ENCODE measurements around the gene TMEM263.
A peak's percentile ranks its signal among the peaks of the same experiment; 100 is the strongest.

Gene TMEM263

DNA sequence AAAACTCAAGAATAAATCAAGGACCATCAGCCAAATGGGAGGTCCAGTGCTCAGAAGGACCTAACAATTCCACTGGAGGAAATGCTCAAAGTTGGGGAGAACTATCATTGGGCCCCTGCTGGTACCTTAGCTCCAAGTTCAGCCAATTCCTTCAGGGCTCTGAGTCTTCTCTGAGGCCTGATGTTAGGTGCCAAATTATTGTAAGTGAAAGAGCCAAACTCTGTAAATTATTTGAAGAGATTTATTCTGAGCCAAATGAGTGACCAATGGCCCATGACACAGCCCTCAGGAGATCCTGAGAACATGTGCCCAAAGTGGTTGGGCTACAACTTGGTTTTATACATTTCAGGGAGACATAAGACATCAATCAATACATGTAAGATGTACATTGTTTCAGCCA is 8.2 kb upstream of the TMEM263 start:
- DNase-seq (ENCODE audit: low spot score) = no peak

DNA sequence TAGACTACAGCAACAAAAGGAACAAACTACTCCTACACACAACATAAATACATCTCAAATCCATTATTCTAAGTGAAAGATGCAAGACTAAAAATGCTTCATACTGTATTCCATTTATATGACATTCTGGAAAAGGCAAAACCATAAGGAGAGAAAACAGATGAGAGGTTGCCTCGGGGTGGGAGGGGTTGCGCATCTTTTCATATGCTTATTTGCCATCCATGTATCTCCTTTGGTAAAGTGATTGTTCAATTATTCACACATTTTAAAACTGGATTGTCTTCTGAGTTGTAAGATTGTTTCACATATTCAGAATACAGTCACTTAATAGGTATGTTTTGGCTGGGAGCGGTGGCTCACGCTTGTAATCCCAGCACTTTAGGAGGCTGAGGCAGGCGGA is 5.1 kb upstream of the TMEM263 start:
- DNase-seq (ENCODE audit: low spot score) = no peak

DNA sequence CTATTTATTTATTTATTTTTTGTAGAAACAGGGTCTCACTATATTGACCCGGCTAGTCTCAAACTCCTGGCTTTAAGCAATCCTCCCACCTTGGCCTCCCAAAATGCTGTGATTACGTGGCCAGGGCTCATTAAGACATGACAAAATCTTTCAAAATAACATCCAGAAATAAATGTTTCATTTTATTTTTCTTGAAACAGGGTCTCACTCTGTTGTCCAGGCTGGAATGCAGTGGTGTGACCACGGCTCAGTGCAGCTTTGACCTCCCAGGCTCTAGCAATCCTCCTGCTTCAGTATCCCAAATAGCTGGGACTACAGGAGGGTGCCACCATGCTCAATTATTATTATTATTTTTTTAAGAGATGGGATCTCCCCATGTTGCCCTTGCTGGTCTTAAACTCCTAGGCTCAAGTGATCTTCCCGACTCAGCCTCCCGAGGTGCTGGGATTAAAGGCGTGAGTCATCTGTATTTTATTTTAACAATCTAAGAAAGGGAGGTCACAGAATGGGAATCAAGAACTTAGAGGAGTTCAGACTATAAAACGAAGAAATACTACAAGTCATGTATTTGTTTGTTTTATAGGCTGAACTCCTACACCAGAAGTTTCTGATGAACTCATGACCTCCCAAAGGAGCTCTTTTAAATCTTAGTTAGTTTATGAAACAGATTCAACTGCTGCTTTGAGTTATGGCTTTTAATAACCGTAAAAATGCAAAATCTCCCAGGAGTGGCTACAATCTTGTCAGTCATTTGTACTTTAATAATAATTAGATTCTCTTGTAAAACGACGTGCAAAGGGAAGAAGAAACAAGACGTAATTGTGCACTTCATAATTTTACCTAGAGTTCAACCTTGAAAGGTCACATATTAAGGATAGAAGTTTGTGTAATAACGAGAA is 2.1 kb upstream of the TMEM263 start:
- DNase-seq (ENCODE audit: low spot score) = no peak

DNA sequence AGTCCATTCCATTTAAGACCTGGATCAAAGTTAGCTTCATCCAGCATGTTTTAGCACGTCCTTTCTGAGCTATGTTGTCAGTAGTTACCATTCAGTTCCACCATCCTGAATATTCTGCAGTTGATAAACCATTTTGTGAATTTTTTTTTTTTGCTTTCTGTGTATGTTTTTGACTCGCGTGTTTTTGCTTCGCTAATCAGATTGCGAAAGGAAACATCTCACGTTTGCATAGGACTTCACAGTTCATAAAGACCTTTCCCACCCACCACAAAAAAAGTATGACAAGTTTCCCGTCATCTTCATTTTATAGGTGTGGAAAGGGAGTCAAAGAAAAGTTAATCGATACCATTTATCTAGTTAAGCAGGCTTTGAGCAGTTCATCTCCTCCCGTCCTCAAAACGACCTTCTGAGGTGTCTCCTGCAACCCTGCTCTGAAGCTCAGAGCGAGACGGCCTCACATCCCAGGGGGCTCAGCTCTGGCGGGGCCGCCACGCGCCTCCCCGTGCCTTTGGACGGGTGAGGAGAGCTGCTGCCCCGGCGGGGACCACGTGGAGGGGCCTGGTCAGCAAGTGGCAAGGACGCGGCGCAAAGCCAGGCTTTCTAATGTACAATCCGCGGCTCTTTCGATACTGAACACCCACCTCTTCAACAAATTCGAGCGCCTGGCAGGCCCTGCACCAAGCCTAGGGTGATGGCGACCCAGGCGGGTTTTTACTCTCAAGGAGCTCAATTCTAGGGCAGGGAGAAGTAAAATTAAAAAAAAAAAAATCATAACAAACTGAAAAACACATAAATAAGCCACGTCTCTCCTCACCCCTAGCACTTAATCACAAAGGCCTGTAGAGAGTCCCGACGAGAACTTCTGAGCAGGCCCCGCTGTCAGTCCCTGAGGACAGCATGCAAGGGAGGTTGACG is 988 bp upstream of the TMEM263 start:
- peak; percentile 12 for DNase-seq (ENCODE audit: low spot score)

DNA sequence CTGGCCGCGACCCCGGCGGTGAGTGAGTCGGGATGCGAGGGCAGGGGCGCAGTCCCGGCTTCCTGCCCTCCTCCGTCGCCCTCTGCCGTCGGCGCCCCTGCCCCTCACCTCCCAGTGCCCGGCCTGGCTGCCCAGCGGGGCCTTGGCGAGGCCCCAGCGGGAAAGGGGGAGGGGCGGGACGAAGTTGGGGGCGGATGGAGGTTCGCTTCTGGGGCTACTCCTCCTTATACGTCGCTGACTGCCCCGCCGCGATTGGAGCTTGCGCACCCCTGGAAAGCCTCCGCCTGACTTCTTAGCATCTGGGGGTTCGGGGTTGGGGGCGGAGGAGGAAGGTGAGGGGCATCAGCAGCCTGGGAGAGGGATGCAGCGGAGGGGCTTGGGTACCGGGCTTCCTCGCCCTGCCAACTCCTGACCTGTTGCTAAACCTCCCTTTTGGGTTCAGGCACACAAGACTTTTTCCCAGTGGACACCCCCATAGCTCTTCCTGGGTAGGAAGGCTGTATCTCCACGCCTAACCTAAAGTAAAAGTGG is 406 bp downstream of the TMEM263 start:
- peak; percentile 61 for DNase-seq (ENCODE audit: low spot score)

DNA sequence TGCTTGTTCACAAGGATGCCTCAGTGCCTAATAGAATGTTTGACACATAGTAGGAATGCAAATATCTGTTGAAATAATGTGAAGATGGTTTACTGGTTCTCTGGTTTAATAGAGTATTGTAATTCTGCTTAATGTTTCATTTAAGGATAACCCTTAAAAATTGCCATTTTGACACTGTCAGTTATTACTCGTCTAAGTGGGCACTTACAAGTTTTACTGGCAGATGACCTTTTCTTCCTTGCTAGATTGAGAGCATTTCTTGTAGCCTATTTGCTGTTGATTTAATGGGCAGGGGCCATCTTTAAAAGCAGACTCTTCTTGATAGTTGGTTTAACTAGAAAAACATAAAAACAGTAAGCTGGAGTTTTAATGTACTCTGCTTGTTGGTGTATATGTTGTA is 1.9 kb downstream of the TMEM263 start:
- no peak for DNase-seq (ENCODE audit: low spot score)

DNA sequence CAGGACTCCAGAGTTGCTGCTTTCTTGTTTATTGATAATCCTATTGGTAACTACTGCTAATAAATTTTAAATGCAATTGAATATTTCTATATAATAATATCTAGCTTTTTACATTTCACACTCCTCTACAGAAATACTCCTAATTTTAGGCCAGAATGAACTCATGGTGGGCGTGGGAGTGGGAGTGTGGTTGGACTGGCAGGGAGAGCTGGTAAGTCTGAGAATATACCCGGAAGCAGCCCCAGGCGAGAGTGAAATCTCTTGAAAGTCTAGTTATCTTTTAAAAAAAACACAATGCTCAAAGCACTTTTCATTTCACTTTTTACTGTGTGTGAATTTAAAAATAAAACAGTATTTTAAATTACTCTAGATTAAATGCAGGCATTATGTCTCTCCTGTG is 4.7 kb downstream of the TMEM263 start:
- no peak for DNase-seq (ENCODE audit: low spot score)

DNA sequence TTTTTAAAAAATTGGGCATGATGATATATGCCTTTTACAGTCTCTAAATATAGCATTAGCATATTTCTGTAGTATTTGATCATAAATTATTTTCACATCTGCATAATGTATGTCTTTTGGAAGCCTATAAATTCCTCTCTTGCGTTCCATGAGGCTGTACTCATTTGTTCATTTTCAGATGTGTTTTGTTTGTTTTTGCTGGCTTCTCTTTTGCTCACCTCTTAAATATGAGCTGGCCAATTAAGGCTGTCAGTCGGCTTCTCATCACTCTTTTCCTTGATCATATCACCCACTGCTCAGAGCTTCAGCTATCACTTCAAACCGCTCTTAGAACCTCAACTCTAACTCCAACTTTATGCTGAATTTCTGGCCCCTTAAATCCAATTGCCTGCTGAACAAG is 6.6 kb downstream of the TMEM263 start:
- no peak for DNase-seq (ENCODE audit: low spot score)

DNA sequence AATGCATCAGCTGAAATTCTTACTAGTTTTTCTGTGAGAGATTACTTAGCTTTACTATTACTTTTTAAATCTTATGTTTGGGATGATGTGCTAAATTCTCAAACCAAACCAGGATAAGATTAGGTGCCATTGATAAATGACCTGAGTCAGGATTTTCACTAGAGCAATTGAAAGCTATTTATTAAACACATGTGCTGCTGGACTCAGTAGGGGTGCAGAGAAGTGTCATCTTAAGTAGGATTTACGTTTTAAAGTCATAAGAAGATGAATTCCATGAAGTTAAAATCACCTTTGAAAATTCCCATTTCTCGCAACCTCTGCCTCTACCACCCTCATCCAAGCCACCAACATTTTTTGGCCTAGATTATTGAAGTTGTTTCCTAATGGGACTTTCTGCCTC is 8.8 kb downstream of the TMEM263 start:
- no peak for DNase-seq (ENCODE audit: low spot score)

DNA sequence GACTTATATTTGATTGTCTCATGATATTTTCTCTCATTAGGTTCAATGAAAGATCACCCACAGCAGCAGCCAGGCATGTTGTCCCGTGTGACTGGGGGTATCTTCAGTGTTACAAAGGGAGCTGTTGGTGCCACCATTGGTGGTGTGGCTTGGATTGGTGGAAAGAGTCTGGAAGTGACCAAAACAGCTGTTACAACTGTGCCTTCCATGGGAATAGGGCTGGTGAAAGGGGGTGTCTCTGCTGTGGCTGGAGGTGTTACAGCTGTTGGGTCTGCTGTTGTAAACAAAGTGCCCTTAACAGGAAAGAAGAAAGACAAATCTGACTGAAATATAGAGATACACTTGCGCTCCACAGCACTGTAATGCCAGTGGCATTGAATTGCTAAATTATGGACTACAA is 15.4 kb downstream of the TMEM263 start:
- DNase-seq (ENCODE audit: low spot score) = no peak

DNA sequence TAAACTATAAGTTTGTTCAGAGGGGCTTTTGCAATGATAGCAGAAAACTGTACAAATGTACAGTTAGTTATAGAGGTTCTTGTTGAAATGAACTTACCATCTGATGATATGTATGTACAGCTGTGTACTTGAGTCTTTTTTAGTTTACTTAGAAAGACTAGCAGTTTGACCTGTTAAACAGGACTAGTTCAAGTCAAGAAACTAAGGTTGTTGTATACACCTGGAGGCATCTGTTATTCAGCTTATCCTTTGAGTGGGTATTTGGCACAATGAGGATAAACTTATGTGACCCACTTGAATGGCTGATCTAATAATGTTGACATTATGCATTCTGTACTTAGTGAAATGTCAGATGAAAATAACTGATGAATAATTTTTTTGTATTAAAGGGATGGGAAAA is 17.8 kb downstream of the TMEM263 start:
- no peak for DNase-seq (ENCODE audit: low spot score)

DNA sequence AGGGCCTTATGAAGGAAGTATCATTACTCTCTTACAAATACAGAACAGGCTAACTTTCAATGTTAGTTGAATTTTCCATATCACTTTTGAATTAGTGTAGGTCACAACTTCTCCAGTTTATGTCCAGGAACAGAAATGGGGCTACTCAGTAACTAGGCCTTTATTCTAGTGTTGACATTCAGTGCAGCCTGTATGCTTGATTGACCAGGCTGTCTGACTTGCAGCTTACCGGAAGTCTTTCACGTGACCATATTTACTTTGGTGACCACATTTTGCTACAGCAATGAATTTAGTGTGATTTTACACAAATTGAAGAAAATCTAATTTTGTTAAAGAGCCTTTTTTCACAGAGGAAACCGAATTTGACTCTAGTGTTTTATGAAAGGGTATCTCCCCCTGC is 18.8 kb downstream of the TMEM263 start:
- DNase-seq (ENCODE audit: low spot score) = no peak

DNA sequence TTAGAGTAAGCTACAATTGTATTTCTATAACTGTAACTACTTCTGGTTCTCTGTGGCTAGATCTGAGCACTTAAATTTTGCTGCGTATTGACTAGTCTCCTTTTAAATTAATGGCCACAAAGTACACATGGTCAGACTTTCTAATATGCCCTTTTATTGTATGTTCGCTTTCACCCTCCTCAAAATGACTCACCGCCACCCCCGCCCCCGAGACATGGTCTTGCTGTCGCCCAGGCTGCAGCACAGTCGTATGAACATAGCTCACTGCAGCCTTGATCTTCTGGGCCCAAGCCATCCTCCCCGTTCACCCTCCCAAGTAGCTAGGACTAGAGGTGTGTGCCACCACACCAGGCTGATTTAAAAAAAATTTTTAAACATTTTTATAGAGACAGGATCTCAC is 19.4 kb downstream of the TMEM263 start:
- no peak for DNase-seq (ENCODE audit: low spot score)

DNA sequence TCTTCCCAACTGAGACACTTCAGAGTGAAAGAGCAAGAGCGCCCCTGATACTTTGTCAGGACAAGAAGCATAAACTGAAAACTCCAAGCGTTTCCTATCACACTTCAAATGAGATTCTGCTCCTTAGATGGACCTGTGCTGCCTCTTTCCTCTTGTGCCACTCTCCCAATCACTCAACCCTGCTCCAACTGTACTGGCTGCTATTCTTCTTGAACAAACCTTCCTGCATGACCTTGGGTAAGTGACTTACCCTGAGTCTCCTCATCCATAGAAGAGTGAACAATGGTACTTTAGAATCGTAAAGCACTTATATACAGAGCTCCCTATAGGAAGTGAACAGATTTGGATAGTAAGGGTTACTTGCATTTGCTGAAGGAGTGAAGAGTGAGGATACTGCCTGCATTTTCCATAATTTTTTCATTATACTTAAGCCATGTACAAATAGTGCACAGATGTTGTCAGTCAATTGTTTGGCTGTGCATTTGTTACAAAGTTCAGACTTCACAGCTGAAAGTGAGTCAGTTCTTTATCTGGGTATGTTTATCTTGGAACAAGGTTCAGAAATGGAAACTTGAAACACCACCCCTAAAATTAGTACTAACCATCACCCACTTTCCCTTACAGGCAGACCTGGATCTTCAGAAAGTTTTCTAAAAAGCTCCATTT is 20.4 kb downstream of the TMEM263 start:
- no peak for DNase-seq (ENCODE audit: low spot score)

DNA sequence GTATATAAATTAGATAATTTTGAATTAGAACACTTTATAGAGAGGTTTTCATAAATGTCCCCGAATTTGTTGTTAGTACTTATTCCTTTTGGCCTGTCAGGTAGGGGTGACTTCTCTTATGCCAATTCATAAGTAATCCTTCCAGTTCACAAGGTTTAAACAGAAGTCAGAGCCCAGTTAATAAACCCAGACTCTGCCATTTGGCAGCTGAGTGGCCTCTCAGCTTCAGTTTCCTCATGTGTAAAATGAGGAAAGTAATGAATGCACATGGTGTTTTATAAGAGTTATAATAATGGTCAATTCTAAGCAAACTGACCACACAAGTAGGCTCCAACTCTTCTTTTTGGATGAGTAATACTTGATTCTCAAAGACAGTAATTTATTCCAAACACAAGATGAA is 21.0 kb downstream of the TMEM263 start:
- DNase-seq (ENCODE audit: low spot score) = no peak

DNA sequence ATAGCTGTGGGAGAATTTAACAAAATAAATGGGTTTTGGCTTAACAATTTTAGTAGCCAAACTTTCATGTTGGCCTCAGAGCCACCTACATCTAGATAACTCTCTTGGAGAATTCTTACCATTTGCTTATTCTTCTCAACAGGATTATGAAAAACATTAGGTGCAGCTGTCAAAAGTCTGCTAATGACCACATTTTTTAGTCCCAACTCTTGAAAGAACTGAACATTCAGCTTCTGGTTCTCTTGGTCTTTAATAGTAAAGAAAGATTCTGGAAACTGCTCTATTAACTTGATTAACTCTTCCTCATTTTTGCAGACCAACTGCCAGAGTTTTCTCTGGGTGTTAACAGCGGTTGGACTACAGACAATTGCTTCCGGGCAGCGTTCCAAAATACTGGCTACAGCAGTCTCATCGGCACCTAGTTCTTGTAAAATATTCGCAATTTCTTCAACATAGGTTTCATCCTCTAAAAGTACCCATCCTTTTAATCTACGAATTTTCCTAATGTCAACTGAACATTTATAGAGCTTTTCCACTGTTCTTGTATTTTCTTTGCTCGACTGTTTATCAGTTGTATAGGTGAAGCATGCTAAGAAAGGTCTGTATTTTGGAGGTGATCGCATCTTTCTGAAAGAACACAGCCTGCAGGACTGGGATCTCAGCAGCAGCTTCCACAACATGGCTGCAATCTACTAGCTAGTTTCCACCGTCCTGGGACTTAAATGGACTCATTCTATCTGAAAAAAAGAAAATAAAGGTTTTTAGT is 22.5 kb downstream of the TMEM263 start:
- DNase-seq (ENCODE audit: low spot score) = peak; percentile 27

DNA sequence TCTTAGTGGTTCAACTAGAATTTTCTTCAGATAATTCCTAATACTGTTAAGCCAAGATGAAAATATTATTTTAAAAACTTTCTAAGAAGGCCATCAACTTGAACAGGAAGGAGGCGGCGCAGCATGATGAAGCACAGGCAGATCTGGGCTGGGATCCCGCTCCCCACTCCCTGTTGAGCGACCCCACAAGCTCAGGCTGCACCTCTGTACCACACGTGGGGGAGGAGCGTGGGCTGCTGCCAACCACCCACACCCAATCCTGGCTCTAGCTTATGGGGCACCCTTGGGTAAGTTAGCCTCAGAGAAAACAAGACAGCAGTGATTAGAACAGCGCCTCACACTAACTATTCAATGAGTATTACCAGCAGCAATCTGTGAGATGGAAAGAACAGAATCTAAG is 25.2 kb downstream of the TMEM263 start:
- no peak for DNase-seq (ENCODE audit: low spot score)

DNA sequence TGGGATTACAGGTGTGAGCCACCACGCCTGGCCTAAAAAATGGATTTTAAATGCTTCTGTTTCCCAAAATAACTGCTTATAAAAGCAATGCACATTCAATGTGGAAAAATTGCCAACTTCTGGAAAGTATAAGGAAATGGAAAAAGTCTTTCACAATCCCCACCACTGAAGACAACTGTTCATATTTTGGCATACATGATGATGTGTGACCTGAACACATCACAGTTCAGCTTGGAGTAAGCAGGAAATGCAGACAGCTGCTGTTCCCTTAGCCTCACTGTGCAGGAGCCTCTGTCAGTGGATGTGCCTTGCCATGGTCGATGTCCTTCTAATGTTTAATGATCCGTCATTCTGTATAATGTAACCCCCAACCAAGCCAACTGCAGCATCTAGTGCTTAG is 26.1 kb downstream of the TMEM263 start:
- no peak for DNase-seq (ENCODE audit: low spot score)

DNA sequence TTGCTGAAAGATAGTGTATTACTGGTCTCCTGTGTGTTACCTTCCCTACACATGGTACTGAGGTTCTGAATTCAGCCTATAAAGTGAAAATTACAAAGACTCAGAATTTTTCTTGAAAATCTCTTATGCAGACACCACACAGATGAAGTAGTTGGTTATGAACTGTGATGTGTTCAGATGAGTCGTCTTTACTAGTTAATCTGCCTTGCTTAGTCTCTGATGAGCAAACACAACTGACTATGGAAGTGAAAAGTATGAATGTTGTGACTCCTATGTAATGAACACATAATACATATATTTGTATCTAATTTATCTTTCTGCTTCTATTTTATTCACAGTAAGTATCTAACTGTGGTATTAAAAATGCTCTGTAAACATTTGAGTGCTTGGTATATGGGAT is 26.5 kb downstream of the TMEM263 start:
- DNase-seq (ENCODE audit: low spot score) = no peak

DNA sequence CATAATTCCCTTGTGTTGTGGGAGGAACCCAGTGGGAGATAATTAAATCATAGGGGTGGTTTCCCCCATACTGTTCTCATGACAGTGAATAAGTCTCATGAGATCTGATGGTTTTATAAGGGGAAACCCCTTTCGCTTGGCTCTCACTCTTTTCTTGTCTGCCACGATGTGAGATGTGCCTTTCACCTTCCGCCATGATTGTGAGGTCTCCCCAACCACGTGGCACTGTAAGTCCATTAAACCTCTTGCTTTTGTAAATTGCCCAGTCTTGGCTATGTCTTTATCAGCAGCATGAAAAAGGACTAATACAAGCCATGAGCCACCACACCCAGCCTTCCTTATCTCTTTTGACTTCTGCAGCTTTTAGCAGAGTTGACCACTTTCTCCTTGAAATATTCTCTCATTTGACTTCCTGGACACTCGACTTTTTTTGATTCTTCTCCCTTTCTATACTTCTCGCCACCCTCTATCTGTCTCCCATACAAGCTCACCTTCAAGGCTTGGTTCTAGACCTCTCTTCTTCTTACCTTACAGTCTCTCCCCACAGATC is 29.0 kb downstream of the TMEM263 start:
- no peak for DNase-seq (ENCODE audit: low spot score)

DNA sequence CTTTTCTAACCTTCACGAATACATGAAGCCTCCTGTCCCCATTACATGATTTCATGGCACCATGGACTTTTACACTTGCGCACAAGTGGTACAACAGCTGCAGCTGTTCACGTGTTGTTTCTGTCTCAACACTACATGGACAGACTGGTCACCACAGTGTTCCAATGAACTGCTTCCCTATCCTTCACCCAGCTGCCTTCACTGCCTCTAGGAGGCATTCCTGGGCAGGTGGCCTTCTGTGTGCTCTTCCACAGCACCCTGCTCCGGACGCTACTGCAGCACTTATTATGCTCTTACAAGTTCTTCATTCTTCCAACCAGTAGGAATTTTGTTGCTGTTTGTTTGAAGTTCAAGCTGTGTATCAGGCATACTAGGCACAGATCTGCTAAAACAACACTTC is 29.8 kb downstream of the TMEM263 start:
- DNase-seq (ENCODE audit: low spot score) = no peak

Data from AG08395 (cell line).